ENCODE results near the gene COA3.

The COA3 gene

DNA sequence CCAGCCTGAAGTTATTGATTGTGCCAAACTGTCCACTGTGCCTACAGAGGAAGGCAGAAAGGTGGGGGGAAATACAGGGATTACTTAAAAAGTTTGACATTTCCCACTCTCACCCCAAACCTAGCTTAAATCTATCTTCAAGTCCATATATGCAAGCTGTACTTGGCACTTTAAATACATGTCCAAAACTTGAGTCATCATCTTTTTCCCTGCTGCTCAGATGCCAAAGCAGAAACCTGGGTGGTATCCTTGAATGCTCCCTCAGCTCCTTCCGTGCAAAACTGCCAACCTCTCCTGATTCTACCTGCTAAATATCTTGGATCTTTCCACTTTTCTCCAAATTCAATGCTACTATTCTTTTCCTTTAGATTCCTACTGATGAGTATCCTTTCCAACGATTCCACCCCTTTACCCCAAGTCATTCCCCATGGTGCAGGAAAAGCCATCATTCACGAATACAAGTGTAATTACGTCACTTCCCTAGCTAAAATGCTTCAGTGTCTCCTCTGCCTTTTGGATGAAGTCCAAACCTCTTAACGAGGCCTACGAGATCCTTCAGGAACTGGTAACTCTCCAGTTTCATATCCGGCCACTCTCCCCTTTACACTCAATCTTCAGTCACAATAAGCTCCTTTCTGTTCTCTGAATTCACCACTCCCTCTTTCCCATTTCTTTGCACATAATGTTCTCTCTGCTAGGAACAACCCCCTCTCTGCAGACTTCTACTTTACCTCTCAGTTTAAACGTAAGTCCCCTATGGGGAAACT is 16.3 kb upstream of the COA3 start:
- DNase-seq, result no peak

DNA sequence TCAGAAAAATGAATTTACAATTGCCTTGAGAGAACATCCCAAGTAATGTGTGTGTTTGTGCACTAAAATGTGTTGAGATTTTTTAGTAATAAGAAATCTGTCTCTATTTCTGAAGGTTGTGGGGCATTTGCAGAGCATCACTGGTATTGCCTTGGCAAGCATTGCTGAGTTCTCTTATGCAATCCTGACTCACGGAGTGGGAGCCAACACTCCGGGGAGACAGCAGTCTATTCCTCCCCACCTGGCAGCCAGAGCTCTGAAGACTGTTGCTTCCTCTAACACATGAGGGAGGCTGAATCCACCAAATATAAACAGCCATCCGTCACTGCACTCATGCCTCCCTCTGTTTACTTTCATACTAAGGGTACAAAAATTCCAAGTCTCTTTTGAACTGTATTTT is 10.7 kb upstream of the COA3 start:
- DNase-seq, result no peak

DNA sequence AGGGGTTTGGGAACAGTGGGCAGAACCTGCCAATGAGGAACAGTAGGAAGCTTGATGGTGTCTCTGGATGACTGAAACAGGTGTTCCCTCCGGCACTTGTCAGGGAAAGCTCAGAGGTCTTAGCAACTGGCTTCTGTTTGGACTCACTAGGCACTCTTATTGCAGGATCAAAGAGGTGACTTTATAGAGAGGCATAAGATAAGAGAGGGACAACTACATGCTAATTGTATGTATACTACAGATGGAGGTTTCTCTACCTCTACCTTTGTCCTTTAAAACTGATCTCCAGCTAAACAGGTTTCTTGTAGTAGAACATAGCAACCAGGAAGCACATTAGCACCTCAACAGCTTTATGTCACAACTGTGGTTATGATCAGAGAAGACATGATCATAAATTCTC is 7.7 kb upstream of the COA3 start:
- DNase-seq, result no peak

DNA sequence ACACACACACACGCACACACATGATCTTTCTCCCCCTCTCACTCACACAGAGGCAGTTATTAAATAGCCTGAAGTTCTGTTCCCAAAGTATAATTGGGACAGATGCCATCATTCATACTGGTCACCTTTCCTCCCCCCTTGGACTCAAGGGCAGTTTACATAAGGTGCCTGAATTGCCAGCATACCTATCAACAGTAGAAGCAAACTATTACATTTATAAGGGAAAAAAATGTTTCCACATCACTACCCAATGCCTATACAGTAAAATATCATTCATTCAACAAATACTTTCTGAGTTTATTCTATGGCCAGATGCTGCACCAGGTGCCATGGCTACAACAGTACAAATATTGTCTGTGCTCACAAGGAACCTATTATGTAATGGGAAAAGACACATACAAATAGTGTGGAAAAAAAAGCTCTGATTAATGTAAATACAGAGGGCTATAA is 6.4 kb upstream of the COA3 start:
- no peak for DNase-seq

GRCh38 chr17:42803074-42803883 is 4.8 kb upstream of the COA3 start:
- DNase-seq, result no peak

- DNase-seq, result no peak
Measured at GRCh38 chr17:42798011-42798382, 507 bp downstream of the COA3 start.

- DNase-seq, result no peak
Measured at GRCh38 chr17:42797067-42798007, 1.2 kb downstream of the COA3 start.

DNA sequence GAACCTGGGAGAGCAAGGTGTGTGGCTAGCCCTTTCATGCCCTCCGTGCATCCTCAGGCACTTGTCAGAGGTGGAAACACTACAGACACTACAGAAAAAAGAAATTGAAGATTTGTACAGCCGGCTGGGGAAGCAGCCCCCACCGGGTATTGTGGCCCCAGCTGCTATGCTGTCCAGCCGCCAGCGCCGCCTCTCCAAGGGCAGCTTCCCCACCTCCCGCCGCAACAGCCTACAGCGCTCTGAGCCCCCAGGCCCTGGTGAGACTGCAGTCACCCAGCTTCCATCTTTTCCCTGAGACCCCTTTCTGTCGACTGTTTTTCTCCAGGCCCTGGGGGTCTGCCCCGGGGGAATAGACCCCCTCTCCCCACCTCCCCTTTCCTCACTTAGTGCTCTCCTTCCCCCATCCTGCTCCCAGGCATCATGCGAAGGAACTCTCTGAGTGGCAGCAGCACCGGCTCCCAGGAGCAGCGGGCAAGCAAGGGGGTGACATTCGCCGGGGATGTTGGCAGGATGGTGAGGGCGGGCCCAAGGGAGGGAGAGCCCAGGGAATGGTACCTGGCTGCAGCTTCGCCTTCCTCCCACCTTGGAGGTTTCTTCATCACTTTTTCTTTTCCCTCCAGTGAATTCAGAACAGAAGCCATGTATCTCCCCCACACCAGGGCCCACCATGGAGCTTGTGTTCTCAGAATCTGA is 2.3 kb downstream of the COA3 start:
- no peak for DNase-seq

- DNase-seq, result no peak
Measured at GRCh38 chr17:42795465-42795864, 3.0 kb downstream of the COA3 start.

DNA sequence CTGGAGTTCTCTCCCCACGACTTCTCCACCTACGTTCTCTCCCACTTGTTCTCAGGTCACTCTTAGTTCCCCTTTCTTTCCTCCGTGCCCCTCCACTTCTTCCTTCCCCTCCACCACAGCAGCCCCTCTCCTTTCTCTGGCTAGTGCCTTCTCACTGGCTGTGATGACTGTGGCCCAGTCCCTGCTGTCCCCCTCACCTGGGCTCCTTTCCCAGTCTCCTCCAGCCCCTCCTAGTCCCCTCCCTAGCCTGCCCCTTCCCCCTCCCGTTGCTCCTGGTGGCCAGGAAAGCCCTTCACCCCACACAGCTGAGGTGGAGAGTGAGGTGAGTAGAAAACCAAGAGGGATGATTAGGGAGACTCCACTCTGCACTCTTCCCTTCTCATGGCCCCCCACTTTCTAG is 3.4 kb downstream of the COA3 start:
- DNase-seq, result no peak

GRCh38 chr17:42792545-42792944 is 6.0 kb downstream of the COA3 start:
- no peak for DNase-seq

- no peak for DNase-seq
Measured at GRCh38 chr17:42791948-42792347, 6.6 kb downstream of the COA3 start.

GRCh38 chr17:42787266-42787665 is 11.2 kb downstream of the COA3 start:
- DNase-seq, result no peak

DNA sequence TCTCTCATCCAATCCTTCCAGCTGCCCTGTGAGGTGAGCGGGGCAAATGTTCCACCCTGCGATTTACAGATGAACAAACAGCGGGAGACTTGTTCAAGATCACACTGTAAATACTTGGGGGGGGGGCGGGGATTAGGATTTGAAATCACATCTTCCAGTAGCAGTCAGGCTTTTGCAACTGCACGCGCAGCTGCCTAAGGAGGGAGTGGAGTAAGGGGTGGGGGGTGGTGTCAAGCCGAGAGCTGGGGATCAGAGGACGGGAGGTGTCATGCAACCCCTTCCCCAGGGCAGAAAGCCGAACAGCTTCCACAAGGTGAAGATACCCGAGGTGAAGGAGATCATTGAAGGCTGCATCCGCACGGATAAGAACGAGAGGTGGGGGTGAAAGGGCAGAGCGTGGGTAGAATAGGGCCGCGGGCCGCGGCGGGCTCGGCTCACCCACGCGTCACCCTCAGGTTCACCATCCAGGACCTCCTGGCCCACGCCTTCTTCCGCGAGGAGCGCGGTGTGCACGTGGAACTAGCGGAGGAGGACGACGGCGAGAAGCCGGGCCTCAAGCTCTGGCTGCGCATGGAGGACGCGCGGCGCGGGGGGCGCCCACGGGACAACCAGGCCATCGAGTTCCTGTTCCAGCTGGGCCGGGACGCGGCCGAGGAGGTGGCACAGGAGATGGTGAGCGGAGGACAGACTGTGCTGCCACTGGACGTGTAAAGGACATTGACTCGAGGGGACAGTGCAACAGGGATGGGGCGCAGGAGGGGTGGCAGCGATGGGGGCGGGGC is 13.5 kb downstream of the COA3 start:
- DNase-seq, result no peak

DNA sequence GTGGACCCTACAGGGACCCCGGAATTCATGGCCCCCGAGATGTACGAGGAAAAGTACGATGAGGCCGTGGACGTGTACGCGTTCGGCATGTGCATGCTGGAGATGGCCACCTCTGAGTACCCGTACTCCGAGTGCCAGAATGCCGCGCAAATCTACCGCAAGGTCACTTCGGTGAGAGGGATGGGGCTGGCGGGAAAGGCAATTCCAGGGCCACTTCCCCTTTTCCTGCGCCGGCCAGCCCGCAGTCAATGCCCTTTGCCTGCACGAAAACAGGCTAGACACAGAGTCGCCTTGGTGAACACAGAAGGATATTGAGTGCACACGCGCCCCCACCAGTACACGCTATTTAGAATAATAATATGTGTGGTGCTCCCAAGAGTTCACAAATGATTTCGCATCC is 14.1 kb downstream of the COA3 start:
- DNase-seq, result no peak

DNA sequence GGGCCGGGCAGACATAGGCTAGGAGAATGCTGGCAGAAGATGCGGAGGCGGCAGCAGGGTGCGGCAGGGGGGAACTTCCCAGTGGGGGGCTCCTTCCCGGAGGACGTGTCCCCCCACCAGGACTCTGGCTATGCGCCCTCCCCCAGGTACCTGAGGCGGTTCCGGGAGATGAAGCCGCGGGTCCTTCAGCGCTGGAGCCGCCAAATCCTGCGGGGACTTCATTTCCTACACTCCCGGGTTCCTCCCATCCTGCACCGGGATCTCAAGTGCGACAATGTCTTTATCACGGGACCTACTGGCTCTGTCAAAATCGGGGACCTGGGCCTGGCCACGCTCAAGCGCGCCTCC is 14.7 kb downstream of the COA3 start:
- no peak for DNase-seq

GRCh38 chr17:42783062-42783790 is 15.3 kb downstream of the COA3 start:
- DNase-seq, result no peak

DNA sequence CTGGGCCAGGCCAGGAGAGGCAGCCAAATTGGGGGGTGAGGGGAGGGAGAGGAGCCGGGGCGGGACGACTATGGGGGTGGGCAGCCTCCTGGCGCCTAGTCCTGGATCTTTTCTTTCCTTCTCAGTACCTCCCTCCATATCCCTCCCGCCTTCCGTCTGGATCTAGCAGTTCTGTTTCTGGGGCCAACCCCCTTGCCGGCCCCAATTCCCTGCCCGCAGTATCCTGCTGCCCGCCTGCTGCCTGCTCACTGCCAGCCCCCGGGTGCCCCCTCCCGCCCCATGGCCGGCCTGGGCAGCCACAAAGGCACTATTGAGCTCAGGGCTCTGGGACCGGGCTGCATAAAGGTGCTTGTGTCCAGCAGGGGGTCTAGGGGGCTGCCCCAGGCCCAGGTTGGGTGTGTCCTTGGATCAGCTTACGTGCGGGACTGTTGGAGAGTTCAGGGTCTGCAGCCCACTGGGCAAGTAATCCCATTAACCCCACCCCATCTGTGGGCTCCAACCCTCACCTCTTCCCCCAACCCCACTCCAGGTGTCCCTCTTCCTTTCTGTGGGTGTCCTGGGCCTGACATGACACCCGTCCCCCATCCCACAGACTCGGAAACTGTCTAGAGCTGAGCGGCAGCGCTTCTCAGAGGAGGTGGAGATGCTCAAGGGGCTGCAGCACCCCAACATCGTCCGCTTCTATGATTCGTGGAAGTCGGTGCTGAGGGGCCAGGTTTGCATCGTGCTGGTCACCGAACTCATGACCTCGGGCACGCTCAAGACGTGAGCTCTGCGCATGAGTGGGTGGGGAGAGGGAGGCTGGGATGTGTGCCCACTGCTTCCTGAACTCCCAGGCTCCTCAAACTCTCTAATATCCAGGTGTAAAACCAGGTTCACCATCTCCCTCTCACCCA is 16.1 kb downstream of the COA3 start:
- DNase-seq, result no peak

DNA sequence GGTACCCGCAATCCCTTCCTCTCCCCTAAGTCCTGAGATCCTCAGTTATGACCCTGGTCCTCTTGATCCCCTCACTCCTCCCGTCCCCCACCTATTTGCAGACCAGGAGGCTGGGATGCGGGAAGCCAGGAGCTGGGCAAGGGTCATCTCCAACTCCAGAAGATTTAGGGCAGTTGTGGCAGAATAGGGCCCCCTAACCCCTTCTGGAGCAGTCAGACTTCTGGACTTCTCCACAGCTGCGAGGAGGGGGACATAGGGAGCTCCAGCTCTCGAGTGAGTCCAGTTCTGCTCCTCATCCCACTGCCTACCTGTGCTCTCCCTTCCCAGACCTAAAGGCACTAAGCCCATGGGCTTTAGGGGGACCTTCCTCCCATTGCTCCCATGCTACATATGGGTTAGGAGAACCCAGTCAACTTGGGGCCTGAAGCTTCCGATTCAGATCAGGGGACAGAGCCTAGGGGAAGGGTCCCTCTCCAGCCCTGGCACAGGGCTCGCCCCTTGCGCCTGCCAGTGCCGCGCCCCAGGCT is 16.8 kb downstream of the COA3 start:
- no peak for DNase-seq
